Measurements from ENCODE around the gene SLC4A9. TPM values are rescaled to one million over a fixed set of nuclear protein-coding genes. Genes with fewer than 3 reads are reported as not detected.

The SLC4A9 gene
- total RNA-seq, 2 donors from 2014 or later = 0.07 to 0.56 TPM

DNA sequence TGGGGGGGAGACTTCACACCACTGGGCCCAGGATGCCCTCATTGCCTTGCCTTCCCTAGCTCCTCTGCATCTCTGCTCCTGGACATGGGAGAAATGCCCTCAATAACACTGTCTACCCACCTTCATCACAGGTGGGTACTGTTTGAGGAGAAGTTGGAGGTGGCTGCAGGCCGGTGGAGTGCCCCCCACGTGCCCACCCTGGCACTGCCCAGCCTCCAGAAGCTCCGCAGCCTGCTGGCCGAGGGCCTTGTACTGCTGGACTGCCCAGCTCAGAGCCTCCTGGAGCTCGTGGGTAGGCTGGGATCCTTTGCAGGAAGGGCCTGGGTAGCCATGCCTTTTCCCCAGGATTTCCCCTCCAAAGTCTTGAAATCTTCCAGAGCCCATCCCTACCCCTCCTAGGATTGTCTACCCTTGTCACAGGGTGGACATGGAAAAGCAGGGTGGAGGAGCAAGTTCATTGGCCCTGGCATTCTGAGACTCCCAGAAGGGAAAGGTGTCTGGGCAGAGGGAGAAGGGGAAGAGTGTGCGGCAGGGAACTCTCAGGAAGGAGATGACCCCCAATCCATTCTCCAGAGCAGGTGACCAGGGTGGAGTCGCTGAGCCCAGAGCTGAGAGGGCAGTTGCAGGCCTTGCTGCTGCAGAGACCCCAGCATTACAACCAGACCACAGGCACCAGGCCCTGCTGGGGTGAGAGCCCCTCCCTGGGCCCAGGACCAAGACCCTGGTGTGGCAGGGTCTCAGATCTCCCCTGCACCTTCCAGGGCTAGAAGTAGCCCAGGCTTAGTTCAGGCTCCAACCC, 886 bp downstream of the SLC4A9 start:
- no peaks in the 10 kb centered on the region for H3K36me3 Mint-ChIP-seq (ENCODE audit: insufficient read depth in 2 of 2)
- no peak overlapping the region for H3K4me3 Mint-ChIP-seq
- ATAC-seq (replicated peaks in 1 of 2) = no peak
- no peaks in the 10 kb centered on the region for H3K9me3 Mint-ChIP-seq
- no peak overlapping the region for H3K27ac Mint-ChIP-seq
- no peak for DNase-seq
- H3K27me3 Mint-ChIP-seq (ENCODE audit: low read depth) = no peaks in the 10 kb centered on the region
- peaks cover 14% of the 10 kb centered on the region for H3K4me1 Mint-ChIP-seq (ENCODE audit: low read depth)

GRCh38 chr5:140361901-140362300, 1.9 kb downstream of the SLC4A9 start:
- H3K4me1 Mint-ChIP-seq (ENCODE audit: low read depth) = peaks cover 14% of the 10 kb centered on the region
- no peak overlapping the region for H3K4me3 Mint-ChIP-seq
- H3K36me3 Mint-ChIP-seq (ENCODE audit: insufficient read depth in 2 of 2) = no peaks in the 10 kb centered on the region
- H3K9me3 Mint-ChIP-seq = no peaks in the 10 kb centered on the region
- H3K27ac Mint-ChIP-seq = no peak overlapping the region
- DNase-seq = no peak
- H3K27me3 Mint-ChIP-seq (ENCODE audit: low read depth) = no peaks in the 10 kb centered on the region
- no peak for ATAC-seq (replicated peaks in 1 of 2)

DNA sequence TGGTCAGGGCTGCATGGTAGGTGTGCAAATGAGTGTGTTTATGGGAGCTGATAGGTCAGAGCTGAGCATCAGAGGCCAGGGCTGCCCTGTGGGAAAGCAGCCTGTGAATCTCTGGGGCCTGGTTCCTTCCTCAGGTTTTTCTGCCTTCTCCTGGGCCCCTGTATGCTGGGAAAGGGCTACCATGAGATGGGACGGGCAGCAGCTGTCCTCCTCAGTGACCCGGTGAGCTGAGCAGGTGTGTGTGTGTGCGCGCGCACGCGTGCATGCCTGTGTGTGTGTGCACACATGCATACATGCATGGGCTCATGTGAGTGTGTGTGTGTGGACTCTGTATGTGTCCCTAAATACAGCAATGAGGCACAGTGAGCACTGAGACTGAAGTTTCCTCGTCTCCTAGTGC, 2.3 kb downstream of the SLC4A9 start:
- Mint-ChIP-seq H3K4me1 (ENCODE audit: low read depth) (peaks cover 13% of the 10 kb centered on the region), H3K27me3 (ENCODE audit: low read depth) (no peaks in the 10 kb centered on the region), H3K36me3 (ENCODE audit: insufficient read depth in 2 of 2) (no peaks in the 10 kb centered on the region), H3K4me3 (no peak overlapping the region), H3K27ac (no peak overlapping the region), H3K9me3 (no peaks in the 10 kb centered on the region)
- DNase-seq (no peak), ATAC-seq (replicated peaks in 1 of 2) (no peak)

- H3K4me1 Mint-ChIP-seq (ENCODE audit: low read depth) = peaks cover 6% of the 10 kb centered on the region
- DNase-seq (peak; percentile 86 to 91), ATAC-seq (replicated peaks in 1 of 2) (peak; percentile 91 to 94)
- peak overlapping the region; percentile 84 to 87 for H3K4me3 Mint-ChIP-seq
- H3K27me3 Mint-ChIP-seq (ENCODE audit: low read depth) = no peaks in the 10 kb centered on the region
- H3K27ac Mint-ChIP-seq = no peak overlapping the region
- no peaks in the 10 kb centered on the region for H3K9me3 Mint-ChIP-seq
- H3K36me3 Mint-ChIP-seq (ENCODE audit: insufficient read depth in 2 of 2) = no peaks in the 10 kb centered on the region
Observed at GRCh38 chr5:140362875-140363630, 3.1 kb downstream of the SLC4A9 start.

DNA sequence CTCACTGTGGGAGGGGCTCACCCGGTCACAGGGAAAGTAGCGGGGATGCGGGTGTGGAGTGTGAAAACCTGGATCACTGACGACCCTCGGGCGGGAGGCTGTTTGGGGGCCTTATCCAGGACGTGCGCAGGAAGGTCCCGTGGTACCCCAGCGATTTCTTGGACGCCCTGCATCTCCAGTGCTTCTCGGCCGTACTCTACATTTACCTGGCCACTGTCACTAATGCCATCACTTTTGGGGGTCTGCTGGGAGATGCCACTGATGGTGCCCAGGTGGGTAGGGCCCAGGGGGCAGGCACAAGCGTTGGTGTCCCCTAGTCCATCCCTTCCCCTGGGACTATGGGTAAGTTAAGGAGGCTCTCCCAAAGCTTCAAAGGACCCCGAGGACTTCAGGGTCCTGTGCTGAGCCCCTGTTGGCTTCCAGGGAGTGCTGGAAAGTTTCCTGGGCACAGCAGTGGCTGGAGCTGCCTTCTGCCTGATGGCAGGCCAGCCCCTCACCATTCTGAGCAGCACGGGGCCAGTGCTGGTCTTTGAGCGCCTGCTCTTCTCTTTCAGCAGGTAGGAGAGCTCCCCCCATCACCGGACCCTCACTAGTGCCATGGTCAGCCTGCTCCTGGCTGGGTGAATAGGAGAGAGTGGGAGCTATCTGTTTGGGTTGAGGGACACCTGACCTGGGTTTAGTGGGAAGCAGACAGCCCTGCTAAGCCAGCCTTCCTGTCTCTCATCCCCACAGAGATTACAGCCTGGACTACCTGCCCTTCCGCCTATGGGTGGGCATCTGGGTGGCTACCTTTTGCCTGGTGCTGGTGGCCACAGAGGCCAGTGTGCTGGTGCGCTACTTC, 3.9 kb downstream of the SLC4A9 start:
- H3K36me3 Mint-ChIP-seq (ENCODE audit: insufficient read depth in 2 of 2) = no peaks in the 10 kb centered on the region
- peaks cover 6% of the 10 kb centered on the region for H3K4me1 Mint-ChIP-seq (ENCODE audit: low read depth)
- H3K9me3 Mint-ChIP-seq = no peaks in the 10 kb centered on the region
- no peak overlapping the region for H3K27ac Mint-ChIP-seq
- H3K4me3 Mint-ChIP-seq = peak overlapping the region; percentile 84 to 87
- ATAC-seq (replicated peaks in 1 of 2) (no peak), DNase-seq (no peak)
- no peaks in the 10 kb centered on the region for H3K27me3 Mint-ChIP-seq (ENCODE audit: low read depth)

- DNase-seq = no peak
- no peak overlapping the region for H3K27ac Mint-ChIP-seq
- H3K4me3 Mint-ChIP-seq = no peak overlapping the region
- H3K4me1 Mint-ChIP-seq (ENCODE audit: low read depth) = peaks cover 6% of the 10 kb centered on the region
- no peaks in the 10 kb centered on the region for H3K27me3 Mint-ChIP-seq (ENCODE audit: low read depth)
- no peaks in the 10 kb centered on the region for H3K9me3 Mint-ChIP-seq
- no peaks in the 10 kb centered on the region for H3K36me3 Mint-ChIP-seq (ENCODE audit: insufficient read depth in 2 of 2)
- ATAC-seq (replicated peaks in 1 of 2) = no peak
Observed at GRCh38 chr5:140364472-140364765, 4.4 kb downstream of the SLC4A9 start.

GRCh38 chr5:140365282-140365681, 5.3 kb downstream of the SLC4A9 start:
- ATAC-seq (replicated peaks in 1 of 2) = no peak
- Mint-ChIP-seq H3K36me3 (ENCODE audit: insufficient read depth in 2 of 2) (no peaks in the 10 kb centered on the region), H3K4me1 (ENCODE audit: low read depth) (peaks cover 6% of the 10 kb centered on the region), H3K27ac (no peak overlapping the region), H3K27me3 (ENCODE audit: low read depth) (no peaks in the 10 kb centered on the region), H3K4me3 (no peak overlapping the region), H3K9me3 (no peaks in the 10 kb centered on the region)
- no peak for DNase-seq

DNA sequence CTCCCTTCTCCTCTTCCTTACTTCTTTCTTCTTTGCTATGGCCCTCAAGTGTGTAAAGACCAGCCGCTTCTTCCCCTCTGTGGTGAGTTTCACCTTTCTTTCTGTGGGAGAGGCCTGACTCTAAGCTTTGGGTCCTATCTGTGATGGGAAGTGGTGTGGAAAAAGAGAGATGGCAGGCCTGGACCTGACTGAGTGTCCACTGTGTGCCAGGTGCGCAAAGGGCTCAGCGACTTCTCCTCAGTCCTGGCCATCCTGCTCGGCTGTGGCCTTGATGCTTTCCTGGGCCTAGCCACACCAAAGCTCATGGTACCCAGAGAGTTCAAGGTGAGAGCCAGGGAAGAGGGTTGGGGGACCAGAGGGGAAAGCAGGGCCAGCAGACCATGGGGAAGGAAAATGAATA, 5.9 kb downstream of the SLC4A9 start:
- Mint-ChIP-seq H3K27me3 (ENCODE audit: low read depth) (no peaks in the 10 kb centered on the region), H3K4me1 (ENCODE audit: low read depth) (peaks cover 6% of the 10 kb centered on the region), H3K36me3 (ENCODE audit: insufficient read depth in 2 of 2) (no peaks in the 10 kb centered on the region), H3K4me3 (no peak overlapping the region), H3K27ac (no peak overlapping the region), H3K9me3 (no peaks in the 10 kb centered on the region)
- DNase-seq (no peak), ATAC-seq (replicated peaks in 1 of 2) (no peak)

DNA sequence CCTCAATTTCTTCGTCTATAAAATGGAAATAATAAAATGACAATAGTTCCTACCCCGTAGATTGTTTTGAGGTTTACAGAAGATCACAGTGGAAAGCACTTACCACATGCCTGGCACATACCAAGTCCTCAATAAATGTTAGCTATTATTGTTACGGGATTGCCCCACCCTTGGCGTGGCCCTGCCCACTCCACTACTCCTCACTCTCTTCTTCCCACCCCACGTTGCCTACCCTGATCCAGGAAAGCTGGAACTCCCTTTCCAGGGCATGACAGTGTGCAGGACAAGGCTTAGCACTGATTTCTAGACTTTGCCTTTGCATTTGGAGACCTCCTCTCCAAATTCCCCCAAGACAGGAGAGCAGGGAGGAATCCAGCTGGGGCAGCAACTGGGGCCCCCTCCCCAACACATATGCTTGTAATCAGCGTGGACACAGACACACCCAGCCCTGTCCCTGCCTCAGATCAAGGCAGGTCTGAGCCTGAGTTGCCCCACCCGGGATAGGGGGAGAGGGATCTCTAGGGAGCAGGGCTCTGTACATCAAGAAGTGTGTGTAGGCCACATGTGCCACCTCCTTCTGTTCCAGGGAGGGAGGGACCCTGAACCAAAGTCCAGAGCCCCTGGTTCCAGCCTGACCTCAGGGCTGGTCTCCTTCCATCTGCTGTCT, 6.7 kb downstream of the SLC4A9 start:
- Mint-ChIP-seq H3K27ac (no peak overlapping the region), H3K27me3 (ENCODE audit: low read depth) (no peaks in the 10 kb centered on the region), H3K9me3 (no peaks in the 10 kb centered on the region), H3K4me3 (no peak overlapping the region), H3K36me3 (ENCODE audit: insufficient read depth in 2 of 2) (no peaks in the 10 kb centered on the region), H3K4me1 (ENCODE audit: low read depth) (peaks cover 6% of the 10 kb centered on the region)
- no peak for ATAC-seq (replicated peaks in 1 of 2)
- DNase-seq = no peak

- Mint-ChIP-seq H3K27me3 (ENCODE audit: low read depth) (no peaks in the 10 kb centered on the region), H3K4me3 (no peak overlapping the region), H3K36me3 (ENCODE audit: insufficient read depth in 2 of 2) (no peaks in the 10 kb centered on the region), H3K4me1 (ENCODE audit: low read depth) (peaks cover 6% of the 10 kb centered on the region), H3K27ac (no peak overlapping the region), H3K9me3 (no peaks in the 10 kb centered on the region)
- ATAC-seq (replicated peaks in 1 of 2) (no peak), DNase-seq (no peak)
Observed at GRCh38 chr5:140367256-140368013, 7.4 kb downstream of the SLC4A9 start.

- ATAC-seq (replicated peaks in 1 of 2) = no peak
- H3K36me3 Mint-ChIP-seq (ENCODE audit: insufficient read depth in 2 of 2) = no peaks in the 10 kb centered on the region
- no peaks in the 10 kb centered on the region for H3K27me3 Mint-ChIP-seq (ENCODE audit: low read depth)
- H3K4me3 Mint-ChIP-seq = no peak overlapping the region
- H3K9me3 Mint-ChIP-seq = no peaks in the 10 kb centered on the region
- DNase-seq = no peak
- no peak overlapping the region for H3K27ac Mint-ChIP-seq
- peaks cover 7% of the 10 kb centered on the region for H3K4me1 Mint-ChIP-seq (ENCODE audit: low read depth)
Observed at GRCh38 chr5:140371356-140372151, 11.6 kb downstream of the SLC4A9 start.

Data from activated T-cell treated with anti-CD3 and anti-CD28 coated beads, Interleukin-2, amount 50 U/mL, for 72 hours (primary cell).